HCT116 (cell line): ENCODE results near the gene ULBP2. TPM values are rescaled to one million over a fixed set of nuclear protein-coding genes. Genes with fewer than 3 reads are reported as not detected.
"Not testable (repeated sequence)": the region's sequence is repeated elsewhere in the genome, so short reads cannot be mapped to it uniquely, and the experiment has no call there.

Experiments used
- ATAC-seq: fragments of 200-7000 bp; cut with Tn5 transposase; 2 replicates; pipeline ENCODE4 v1.9.1; 2020; ENCODE audit warnings: mild to moderate bottlenecking, moderate library complexity
- BruUV-seq: library from RNA; stranded (reverse); fragments of 400-500 nt; replicated peaks from 2 replicates; lab custom pipeline; 2021; lab: Mats Ljungman, UMichigan
- CTCF ChIA-PET: fragments of 300-600 bp; sonication (Branson Sonifier 250); formaldehyde crosslinking; loops from one replicate; lab custom pipeline; 2021; ENCODE audit warnings: antibody characterized with exemption; lab: Charles Lee
- POLR2A ChIA-PET: fragments of 300-600, 350-600 bp; sonication (Branson Sonifier 250); formaldehyde crosslinking; loops from one replicate; lab custom pipeline; 2021; ENCODE audit warnings: antibody characterized with exemption; lab: Charles Lee
- RAD21 ChIA-PET, 2 experiments: fragments of 300-600 bp; sonication (Branson Sonifier 250); formaldehyde crosslinking; loops; one replicate each; lab custom pipeline; 2023; ENCODE audit warnings: low total read pairs in 2 of 2; ENCODE audit not compliant: uncharacterized antibody in 2 of 2, unreplicated experiment in 2 of 2, low non-redundant PET in 1 of 2; lab: Charles Lee
- DNase-seq: peaks from one replicate; pipeline ENCODE4 v3.0.0-alpha.2; 2010; ENCODE audit warnings: low read depth, low spot score
- H2AFZ ChIP-seq: fragments of 200-600 bp; shearing (Covaris generic), sonication (generic); 2 replicates; pipeline ENCODE4 v1.6.1; 2017; ENCODE audit warnings: low read depth, mixed run types, mixed read lengths, antibody characterized with exemption, low read length; ENCODE audit not compliant: poor library complexity, severe bottlenecking
- H3K27ac ChIP-seq: 2 replicates; pipeline ENCODE4 v1.5.1; 2012; ENCODE audit warnings: low read depth, low read length
- H3K27me3 ChIP-seq: fragments of 200-600 bp; sonication (generic); 2 replicates; pipeline ENCODE4 v1.6.1; 2016; ENCODE audit warnings: mixed run types, low read length, mixed read lengths; ENCODE audit not compliant: insufficient read depth
- H3K36me3 ChIP-seq, 2 experiments: fragments of 200-500 bp in 1 of 2; fragments of 200-600 bp in 1 of 2; sonication (Bioruptor generic) in 1 of 2; sonication (generic) in 1 of 2; 2 replicates each; pipeline versions ENCODE4 v1.5.1 to v1.6.1; 2014 to 2016; ENCODE audit warnings: low read length in 2 of 2, inconsistent platforms in 1 of 2, mixed read lengths in 1 of 2, mixed run types in 1 of 2; ENCODE audit not compliant: insufficient read depth in 2 of 2, control insufficient read depth in 1 of 2
- H3K4me1 ChIP-seq, 2 experiments: fragments of 200-600 bp in 1 of 2; sonication (generic) in 1 of 2; 2 replicates each; pipeline versions ENCODE4 v1.5.1 to v1.6.1; 2012 to 2017; ENCODE audit warnings: low read length in 2 of 2, inconsistent platforms in 1 of 2, mild to moderate bottlenecking in 1 of 2, mixed read lengths in 1 of 2, mixed run types in 1 of 2, moderate library complexity in 1 of 2; ENCODE audit not compliant: insufficient read depth in 2 of 2, control insufficient read depth in 1 of 2
- H3K4me2 ChIP-seq: fragments of 200-600 bp; sonication (generic); 2 replicates; pipeline ENCODE4 v1.6.1; 2017; ENCODE audit warnings: mixed run types, low read length, mixed read lengths
- H3K4me3 ChIP-seq, 2 experiments: fragments of 200-600 bp in 1 of 2; sonication (generic) in 1 of 2; replicated peaks in 1 of 2; 2 replicates each; pipeline ENCODE4 v1.5.1; 2011 to 2016; ENCODE audit warnings: low read length in 2 of 2, control low read depth in 1 of 2, low read depth in 1 of 2, mild to moderate bottlenecking in 1 of 2, mixed read lengths in 1 of 2, mixed run types in 1 of 2
- H3K79me2 ChIP-seq: fragments of 200-600 bp; sonication (generic); 2 replicates; pipeline ENCODE4 v1.6.1; 2017; ENCODE audit warnings: mild to moderate bottlenecking, mixed run types, low read length, moderate library complexity, mixed read lengths; ENCODE audit not compliant: insufficient read depth
- H3K9ac ChIP-seq: fragments of 200-600 bp; sonication (generic); 2 replicates; pipeline ENCODE4 v1.6.1; 2016; ENCODE audit warnings: low read length, mixed read lengths
- H3K9me2 ChIP-seq: fragments of 200-600 bp; sonication (generic), shearing (Covaris generic); 2 replicates; pipeline ENCODE4 v1.6.1; 2017; ENCODE audit warnings: mixed run types, mild to moderate bottlenecking, moderate library complexity; ENCODE audit not compliant: insufficient read depth
- H3K9me3 ChIP-seq, 2 experiments: fragments of 200-500 bp in 1 of 2; fragments of 200-600 bp in 1 of 2; sonication (Bioruptor generic) in 1 of 2; sonication (generic) in 1 of 2; 2 replicates each; pipeline ENCODE4 v1.6.1; 2014 to 2017; ENCODE audit warnings: low read length in 2 of 2, mixed read lengths in 2 of 2, inconsistent platforms in 1 of 2, low read depth in 1 of 2, mild to moderate bottlenecking in 1 of 2, mixed run types in 1 of 2, moderate library complexity in 1 of 2; ENCODE audit not compliant: control insufficient read depth in 1 of 2, insufficient read depth in 1 of 2
- H4K20me1 ChIP-seq: fragments of 200-600 bp; sonication (generic), shearing (Covaris generic); 2 replicates; pipeline ENCODE4 v1.6.1; 2017; ENCODE audit warnings: mixed run types, mild to moderate bottlenecking, moderate library complexity; ENCODE audit not compliant: insufficient read depth
- ELF1 ChIP-seq: IDR thresholded peaks from 2 replicates; pipeline ENCODE4 v1.6.1; 2012; ENCODE audit warnings: low read depth, borderline replicate concordance
- EZH2phosphoT487 ChIP-seq: fragments of 200-600 bp; IDR thresholded peaks from 2 replicates; pipeline ENCODE4 v1.6.1; 2018; ENCODE audit warnings: antibody characterized with exemption, borderline replicate concordance
- SIN3A ChIP-seq: IDR thresholded peaks from 2 replicates; pipeline ENCODE4 v1.6.1; 2012; ENCODE audit warnings: low read depth
- SP1 ChIP-seq: IDR thresholded peaks from 2 replicates; pipeline ENCODE4 v1.6.1; 2012; ENCODE audit warnings: low read depth
- YY1 ChIP-seq: IDR thresholded peaks from 2 replicates; pipeline ENCODE4 v1.6.1; 2011; ENCODE audit warnings: low read length, low read depth, moderate library complexity, mild to moderate bottlenecking; ENCODE audit not compliant: insufficient replicate concordance; ENCODE audit errors: extremely low read depth
- intact Hi-C: fragments of 100-400 bp; cut with micrococcal nuclease; formaldehyde crosslinking; loops from 2 replicates; pipeline ENCODE4 v1.10.0; 2022
- total RNA-seq: library from RNA; stranded (reverse); gene quantifications from one replicate; pipeline ENCODE4 v1.2.1, GENCODE V29; 2021; ENCODE audit not compliant: unreplicated experiment
- TF ChIP-seq, protein P1 (sequence below), 3 experiments: fragments of 200-600 bp in 1 of 3; sonication (generic) in 1 of 3; IDR thresholded peaks in 2 of 3; conservative IDR thresholded peaks in 1 of 3; 2 replicates each; pipeline ENCODE4 v1.5.1; 2012 to 2017; ENCODE audit warnings: low read depth in 2 of 3, low read length in 2 of 3, antibody characterized with exemption in 1 of 3, borderline replicate concordance in 1 of 3, control low read depth in 1 of 3, mild to moderate bottlenecking in 1 of 3, mixed read lengths in 1 of 3, mixed run types in 1 of 3, moderate library complexity in 1 of 3; ENCODE audit not compliant: insufficient read depth in 1 of 3
- TF ChIP-seq, protein P2 (sequence below): IDR thresholded peaks from 2 replicates; pipeline ENCODE4 v1.6.1; 2012

ULBP2 gene
- total RNA-seq, 1 experiment from 2014 or later, result 10.2 TPM

DNA sequence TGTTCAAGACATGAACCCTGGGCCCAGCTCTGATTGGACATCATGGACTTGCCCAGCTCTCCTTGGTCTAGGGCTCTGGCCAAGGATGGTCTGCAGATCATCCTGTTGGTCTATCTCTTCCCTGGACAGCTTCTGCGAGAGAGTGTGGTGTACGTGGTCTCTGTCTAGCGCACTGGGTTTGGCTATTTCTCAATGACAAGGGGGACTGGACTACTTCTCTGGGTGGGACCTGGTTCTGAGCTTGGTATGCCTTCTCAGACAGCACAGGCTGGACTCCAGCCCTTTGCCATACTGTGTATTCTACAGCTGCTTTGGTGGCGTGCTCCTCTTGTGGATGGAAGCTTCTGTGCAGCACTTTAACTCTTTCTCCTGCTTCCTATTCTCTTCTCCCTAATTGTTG, 35.4 kb upstream of the ULBP2 start:
- ChIA-PET POLR2A (interaction anchor here (0.6 kb wide), 1 partner anchor 9 kb away, joined by 3 read pairs; no protein-coding TSS in a partner anchor), RAD21 (no interaction called here), CTCF (no interaction called here)
- H3K9me2 ChIP-seq, result no peaks in the 10 kb centered on the region
- H3K79me2 ChIP-seq, result no peaks in the 10 kb centered on the region
- H3K9me3 ChIP-seq, result peaks cover 5 to 6% of the 10 kb centered on the region in 2 experiments; a peak in 2 of 4 replicates
- H3K4me1 ChIP-seq, result no peaks in the 10 kb centered on the region
- intact Hi-C loops, result no loop called here
- H3K36me3 ChIP-seq, result no peaks in the 10 kb centered on the region
- H3K9ac ChIP-seq, result no peak overlapping the region
- H3K4me3 ChIP-seq, result no peak overlapping the region
- no peak overlapping the region for H3K27ac ChIP-seq
- no TSS peak for BruUV-seq
- no peaks in the 10 kb centered on the region for H3K27me3 ChIP-seq
- ATAC-seq (no peak), DNase-seq (no peak)
- TF ChIP-seq EZH2phosphoT487, result no peak
- H4K20me1 ChIP-seq, result no peaks in the 10 kb centered on the region
- H3K4me2 ChIP-seq, result no peak overlapping the region
- H2AFZ ChIP-seq, result no peak overlapping the region

DNA sequence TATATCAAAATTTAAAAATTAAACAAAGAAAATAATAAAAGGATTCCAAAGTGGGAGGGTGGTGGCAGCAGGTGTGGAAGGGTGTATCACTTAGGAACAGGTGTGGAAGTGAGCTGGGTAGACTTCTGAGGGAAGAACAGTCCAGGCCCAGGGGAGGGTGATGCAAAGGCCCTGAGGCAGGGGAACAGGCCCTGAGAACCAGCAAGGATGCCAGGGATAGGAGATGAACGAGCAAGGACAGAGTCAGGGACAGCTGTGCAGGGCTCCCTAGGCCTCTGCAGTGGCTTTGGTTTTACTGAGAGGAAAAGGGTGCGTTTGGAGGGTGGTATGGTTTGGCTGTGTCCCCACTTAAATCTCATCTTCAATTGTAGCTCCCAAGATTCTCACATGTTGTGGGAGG, 34.5 kb upstream of the ULBP2 start:
- no peaks in the 10 kb centered on the region for H3K36me3 ChIP-seq
- ATAC-seq (no peak), DNase-seq (no peak)
- peaks cover 5 to 6% of the 10 kb centered on the region in 2 experiments; a peak in 2 of 4 replicates for H3K9me3 ChIP-seq
- H3K79me2 ChIP-seq, result no peaks in the 10 kb centered on the region
- no peak overlapping the region for H3K27ac ChIP-seq
- intact Hi-C loops, result no loop called here
- no peaks in the 10 kb centered on the region for H3K27me3 ChIP-seq
- POLR2A ChIA-PET, result no interaction called here
- CTCF ChIA-PET, result no interaction called here
- TF ChIP-seq YY1, result no peak
- TF ChIP-seq SP1, result no peak
- no peak for TF ChIP-seq ELF1
- TF ChIP-seq, protein P1, sequence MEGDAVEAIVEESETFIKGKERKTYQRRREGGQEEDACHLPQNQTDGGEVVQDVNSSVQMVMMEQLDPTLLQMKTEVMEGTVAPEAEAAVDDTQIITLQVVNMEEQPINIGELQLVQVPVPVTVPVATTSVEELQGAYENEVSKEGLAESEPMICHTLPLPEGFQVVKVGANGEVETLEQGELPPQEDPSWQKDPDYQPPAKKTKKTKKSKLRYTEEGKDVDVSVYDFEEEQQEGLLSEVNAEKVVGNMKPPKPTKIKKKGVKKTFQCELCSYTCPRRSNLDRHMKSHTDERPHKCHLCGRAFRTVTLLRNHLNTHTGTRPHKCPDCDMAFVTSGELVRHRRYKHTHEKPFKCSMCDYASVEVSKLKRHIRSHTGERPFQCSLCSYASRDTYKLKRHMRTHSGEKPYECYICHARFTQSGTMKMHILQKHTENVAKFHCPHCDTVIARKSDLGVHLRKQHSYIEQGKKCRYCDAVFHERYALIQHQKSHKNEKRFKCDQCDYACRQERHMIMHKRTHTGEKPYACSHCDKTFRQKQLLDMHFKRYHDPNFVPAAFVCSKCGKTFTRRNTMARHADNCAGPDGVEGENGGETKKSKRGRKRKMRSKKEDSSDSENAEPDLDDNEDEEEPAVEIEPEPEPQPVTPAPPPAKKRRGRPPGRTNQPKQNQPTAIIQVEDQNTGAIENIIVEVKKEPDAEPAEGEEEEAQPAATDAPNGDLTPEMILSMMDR (IDR thresholded peaks at IDR 0.05 in 2 of 3, conservative IDR thresholded peaks at IDR 0.05 in 1 of 3; ENCODE audit: borderline replicate concordance in 1 of 3, insufficient read depth in 1 of 3, low read depth in 2 of 3, low read length in 2 of 3), result no peak
- TF ChIP-seq, protein P2, sequence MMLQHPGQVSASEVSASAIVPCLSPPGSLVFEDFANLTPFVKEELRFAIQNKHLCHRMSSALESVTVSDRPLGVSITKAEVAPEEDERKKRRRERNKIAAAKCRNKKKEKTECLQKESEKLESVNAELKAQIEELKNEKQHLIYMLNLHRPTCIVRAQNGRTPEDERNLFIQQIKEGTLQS, result no peak
- TF ChIP-seq SIN3A, result no peak
- no peak overlapping the region for H3K9ac ChIP-seq
- no peaks in the 10 kb centered on the region for H3K4me1 ChIP-seq
- H3K4me3 ChIP-seq, result no peak overlapping the region
- no TSS peak for BruUV-seq
- RAD21 ChIA-PET, result no interaction called here
- no peaks in the 10 kb centered on the region for H4K20me1 ChIP-seq
- H3K9me2 ChIP-seq, result no peaks in the 10 kb centered on the region
- H3K4me2 ChIP-seq, result no peak overlapping the region
- H2AFZ ChIP-seq, result no peak overlapping the region

DNA sequence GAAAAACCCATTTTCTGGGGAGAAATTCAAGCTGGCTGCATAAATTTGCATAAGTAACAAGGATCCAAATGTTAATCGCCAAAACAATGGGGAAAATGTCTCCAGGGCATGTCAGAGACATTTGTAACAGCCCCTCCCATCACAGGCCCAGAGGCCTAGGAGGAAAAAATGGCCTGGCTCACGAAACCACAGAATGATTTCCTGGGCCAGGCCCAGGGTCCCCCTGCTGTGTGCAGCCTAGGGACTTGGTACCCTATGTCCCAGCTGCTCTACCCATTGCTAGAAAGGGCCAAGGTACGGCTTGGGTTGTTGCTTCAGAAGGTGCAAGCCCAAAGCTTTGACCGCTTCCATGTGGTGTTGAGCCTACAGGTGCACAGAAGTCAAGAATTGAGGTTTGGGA, 33.3 kb upstream of the ULBP2 start:
- H2AFZ ChIP-seq, intact Hi-C loops, H3K79me2 ChIP-seq, DNase-seq, H3K27me3 ChIP-seq, H3K9ac ChIP-seq, POLR2A ChIA-PET, CTCF ChIA-PET, H3K36me3 ChIP-seq, H3K4me2 ChIP-seq, H4K20me1 ChIP-seq, BruUV-seq, ATAC-seq, H3K4me1 ChIP-seq, H3K27ac ChIP-seq, H3K4me3 ChIP-seq, RAD21 ChIA-PET, H3K9me2 ChIP-seq, H3K9me3 ChIP-seq: not testable (repeated sequence)
